Psoas muscle (tissue), 8 donors: ENCODE data around the gene CTAG1B. TPM values are rescaled to one million over a fixed set of nuclear protein-coding genes. Genes with fewer than 3 reads are reported as not detected.
A peak's percentile ranks its signal among the peaks of the same experiment; 100 is the strongest.

Source experiments
- ATAC-seq, 4 donors: fragments of 200-7000 bp; cut with Tn5 transposase; one replicate each; pipeline ENCODE4 v1.9.1; 2020; ENCODE audit warnings: moderate library complexity in 3 of 4, mild to moderate bottlenecking in 2 of 4
- DNase-seq, 2 donors: peaks; one replicate each; pipeline ENCODE4 v3.0.0-alpha.2; 2020
- H3K27ac ChIP-seq: fragments of 200-600 bp; one replicate; pipeline ENCODE4 v1.8.0; 2022
- H3K27me3 ChIP-seq, 3 donors: fragments of 200-600 bp in 1 of 3; one replicate each; pipeline versions ENCODE4 v1.6.1 to v1.8.0; 2013 to 2022; ENCODE audit warnings: low read length in 2 of 3, mild to moderate bottlenecking in 2 of 3, moderate library complexity in 1 of 3; ENCODE audit not compliant: insufficient read depth in 3 of 3
- H3K36me3 ChIP-seq, 2 donors: fragments of 200-600 bp in 1 of 2; one replicate each; pipeline versions ENCODE4 v1.6.1 to v1.8.0; 2013 to 2022; ENCODE audit warnings: low read depth in 1 of 2, mild to moderate bottlenecking in 1 of 2, moderate library complexity in 1 of 2; ENCODE audit not compliant: insufficient read depth in 1 of 2
- H3K4me1 ChIP-seq: fragments of 200-600 bp; one replicate; pipeline ENCODE4 v1.8.0; 2022
- H3K4me3 ChIP-seq: fragments of 200-600 bp; one replicate; pipeline ENCODE4 v1.8.0; 2022; ENCODE audit warnings: mild to moderate bottlenecking
- H3K9me3 ChIP-seq: fragments of 200-600 bp; one replicate; pipeline ENCODE4 v1.8.0; 2022
- WGBS, 3 donors: extraction: QIAGEN DNeasy Blood & Tissue Kit; methylation state at CpG; one replicate each; pipeline versions ENCODE4 v1.1.6 to v1.1.7; 2013; 5-methylcytosine and 5-hydroxymethylcytosine counted together
- intact Hi-C, 2 donors: fragments of 100-400 bp; cut with DNase I; formaldehyde crosslinking; loops; one replicate each; pipeline versions ENCODE4 v1.11.0 to v1.14.2; 2022
- polyA plus RNA-seq, 3 donors: library from polyadenylated mRNA; stranded (reverse); fragments of 200-250 nt; gene quantifications; one replicate each; pipeline ENCODE4 v1.2.3, GENCODE V29; 2013
- total RNA-seq, 4 donors: library from RNA; stranded (reverse); fragmentation: NEBNext Ultra II Directional in 2 of 4; extraction: Animal tissue kit (Norgen Biotek cat#: 25700) in 2 of 4; gene quantifications; one replicate each; pipeline versions ENCODE4 v1.2.1 to v1.2.4, GENCODE V29; 2021 to 2023
- TF ChIP-seq, protein P1 (sequence below): fragments of 200-600 bp; IDR thresholded peaks from one replicate; pipeline ENCODE4 v1.8.0; 2022; ENCODE audit warnings: antibody characterized with exemption
- donor health status: healthy with polysubstance abuse.
- donor health status: DM: no; HTN: no; CAD: no; lungs with moderate emphysema.
- donor health status: Bipolar disorder and iron deficiency.
- donor health status: healthy.
- donor health status: DM: yes; HTN: yes; CAD: no.
- donor health status: DM: no; HTN: no; CAD: no.
- donor health status: DM: no; HTN: no; CAD: no.
- donor health status: DM: yes; HTN: yes; CAD: no.

CTAG1B gene
- total and polyA plus RNA-seq, 7 donors: not detected

DNA sequence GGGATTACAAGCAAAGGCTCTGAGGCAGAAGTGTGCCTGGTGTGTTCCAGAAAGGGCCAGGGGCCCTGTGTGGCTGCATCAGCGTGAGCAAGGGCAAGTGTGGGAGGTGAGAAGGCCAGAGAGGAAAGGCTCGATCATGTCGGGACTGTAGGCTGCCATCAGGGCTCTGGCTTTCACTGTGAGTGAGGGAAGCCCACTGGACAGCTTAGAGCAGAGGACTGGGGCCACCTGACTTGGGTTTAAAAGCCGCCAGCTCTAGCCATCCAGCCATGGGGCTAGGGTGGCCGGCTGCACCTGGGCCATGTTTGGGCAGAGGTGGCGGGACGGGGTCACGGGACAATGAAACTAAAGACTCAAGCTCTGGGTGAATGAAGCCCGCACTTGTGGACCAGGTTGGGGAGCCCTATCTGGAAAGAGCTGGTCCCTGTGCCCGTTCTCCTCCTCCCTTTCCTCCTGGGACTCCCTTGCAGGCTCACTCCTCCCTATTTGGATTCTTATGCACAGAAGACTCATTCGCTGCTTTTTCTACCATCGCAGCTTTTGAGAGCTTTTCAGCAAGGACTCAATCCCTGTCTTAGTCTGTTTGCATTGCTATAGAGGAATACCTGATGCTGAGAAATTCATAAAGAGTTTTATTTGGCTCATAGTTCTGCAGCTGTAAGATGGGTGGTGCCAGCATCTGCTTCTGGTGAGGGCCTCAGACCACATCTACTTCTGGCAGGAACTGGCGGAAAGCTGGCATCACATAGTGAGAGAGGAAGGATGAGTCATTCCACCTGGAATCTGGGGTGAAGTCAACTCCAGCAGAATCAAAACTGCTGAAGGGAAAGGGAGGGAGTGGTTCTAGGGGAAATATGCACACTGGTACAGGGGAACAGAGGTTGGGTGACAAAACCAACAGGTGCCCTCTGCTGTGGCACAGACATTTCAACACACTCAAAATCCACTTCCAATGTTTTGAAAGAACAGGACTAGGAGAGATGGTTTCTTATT is 15.3 kb downstream of the CTAG1B start:
- TF ChIP-seq, protein P1, sequence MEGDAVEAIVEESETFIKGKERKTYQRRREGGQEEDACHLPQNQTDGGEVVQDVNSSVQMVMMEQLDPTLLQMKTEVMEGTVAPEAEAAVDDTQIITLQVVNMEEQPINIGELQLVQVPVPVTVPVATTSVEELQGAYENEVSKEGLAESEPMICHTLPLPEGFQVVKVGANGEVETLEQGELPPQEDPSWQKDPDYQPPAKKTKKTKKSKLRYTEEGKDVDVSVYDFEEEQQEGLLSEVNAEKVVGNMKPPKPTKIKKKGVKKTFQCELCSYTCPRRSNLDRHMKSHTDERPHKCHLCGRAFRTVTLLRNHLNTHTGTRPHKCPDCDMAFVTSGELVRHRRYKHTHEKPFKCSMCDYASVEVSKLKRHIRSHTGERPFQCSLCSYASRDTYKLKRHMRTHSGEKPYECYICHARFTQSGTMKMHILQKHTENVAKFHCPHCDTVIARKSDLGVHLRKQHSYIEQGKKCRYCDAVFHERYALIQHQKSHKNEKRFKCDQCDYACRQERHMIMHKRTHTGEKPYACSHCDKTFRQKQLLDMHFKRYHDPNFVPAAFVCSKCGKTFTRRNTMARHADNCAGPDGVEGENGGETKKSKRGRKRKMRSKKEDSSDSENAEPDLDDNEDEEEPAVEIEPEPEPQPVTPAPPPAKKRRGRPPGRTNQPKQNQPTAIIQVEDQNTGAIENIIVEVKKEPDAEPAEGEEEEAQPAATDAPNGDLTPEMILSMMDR: no peak
- intact Hi-C loops: no loop called here
- peaks cover 0 to 6% (median 0%) of the 10 kb centered on the region in 3 donors for H3K27me3 ChIP-seq
- 66 to 80% (median 72%) methylated on average over 11 to 13 of the region's 13 CpGs for WGBS, 3 donors
- H3K36me3 ChIP-seq: no peaks in the 10 kb centered on the region
- no peaks in the 10 kb centered on the region for H3K4me1 ChIP-seq
- peak in 2 of 4 donors; percentile 74 to 77 for ATAC-seq
- H3K4me3 ChIP-seq: no peak overlapping the region
- no peaks in the 10 kb centered on the region for H3K9me3 ChIP-seq
- H3K27ac ChIP-seq: no peak overlapping the region
- DNase-seq: no peak

DNA sequence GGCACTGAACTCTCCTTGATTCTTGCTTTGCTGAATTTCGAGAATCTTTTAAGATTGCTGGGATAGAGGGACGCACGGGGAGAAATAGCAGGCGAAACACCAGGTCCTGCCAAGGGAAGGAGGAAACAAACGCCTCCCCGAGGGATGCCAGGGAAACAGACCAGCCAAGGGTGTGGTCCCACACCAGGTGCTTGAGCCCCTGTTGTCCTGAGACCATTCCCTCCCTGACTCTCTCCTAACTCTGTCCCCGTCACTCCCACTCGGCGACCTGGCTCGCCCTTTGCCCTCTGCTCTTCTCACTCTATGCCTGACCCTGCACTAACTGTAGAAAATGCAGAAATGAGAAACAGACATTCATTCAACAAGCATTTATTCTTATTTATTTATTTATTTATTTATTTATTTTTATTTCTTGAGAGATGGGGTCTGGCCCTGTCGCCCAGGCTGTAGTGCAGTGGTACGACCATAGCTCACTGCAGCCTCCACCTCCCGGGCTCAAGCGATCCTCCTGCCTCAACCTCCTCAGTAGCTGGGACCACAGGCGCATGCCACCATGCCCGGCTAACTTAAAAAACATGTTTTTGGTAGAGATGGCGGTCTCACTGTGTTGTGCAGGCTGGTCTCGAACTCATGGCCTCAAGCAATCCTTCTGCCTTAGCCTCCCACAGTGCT is 16.2 kb downstream of the CTAG1B start:
- ATAC-seq (no peak), DNase-seq (no peak)
- Histone ChIP-seq H3K4me3 (no peak overlapping the region), H3K27ac (no peak overlapping the region), H3K9me3 (no peaks in the 10 kb centered on the region), H3K36me3 (no peaks in the 10 kb centered on the region), H3K27me3 (peaks cover 0 to 6% (median 0%) of the 10 kb centered on the region in 3 donors), H3K4me1 (no peaks in the 10 kb centered on the region)
- TF ChIP-seq, protein P1: no peak
- intact Hi-C loops: no loop called here
- 83 to 88% (median 87%) methylated on average over 18 of the region's 18 CpGs for WGBS, 3 donors

DNA sequence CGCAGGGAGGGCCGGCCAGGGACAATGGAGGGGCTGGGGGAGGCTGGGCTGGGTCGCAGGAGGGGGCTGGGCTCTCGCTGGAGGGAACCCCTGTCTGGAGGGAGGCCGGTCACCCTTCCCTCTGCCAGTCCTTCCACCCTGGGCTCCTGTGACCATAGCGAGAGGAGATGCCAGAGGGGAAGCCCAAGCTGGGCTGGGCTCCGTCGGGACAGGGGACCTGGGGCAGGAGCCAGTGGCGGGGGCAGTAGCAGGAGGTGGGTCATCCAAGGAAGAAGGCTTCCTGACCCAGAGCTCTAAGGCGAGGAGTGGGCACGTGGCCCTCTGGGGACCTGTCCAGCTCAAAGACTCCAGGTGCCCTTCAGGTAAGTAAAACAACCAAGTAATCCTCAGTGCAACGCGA is 16.9 kb downstream of the CTAG1B start:
- Histone ChIP-seq H3K36me3 (no peaks in the 10 kb centered on the region), H3K27ac (no peak overlapping the region), H3K9me3 (no peaks in the 10 kb centered on the region), H3K27me3 (peaks cover 0 to under 1% (median 0%) of the 10 kb centered on the region in 3 donors), H3K4me1 (no peaks in the 10 kb centered on the region), H3K4me3 (no peak overlapping the region)
- WGBS, 3 donors: 76 to 82% (median 77%) methylated on average over 6 to 13 of the region's 13 CpGs
- TF ChIP-seq, protein P1: no peak
- intact Hi-C loops: no loop called here
- DNase-seq: no peak
- ATAC-seq: no peak

DNA sequence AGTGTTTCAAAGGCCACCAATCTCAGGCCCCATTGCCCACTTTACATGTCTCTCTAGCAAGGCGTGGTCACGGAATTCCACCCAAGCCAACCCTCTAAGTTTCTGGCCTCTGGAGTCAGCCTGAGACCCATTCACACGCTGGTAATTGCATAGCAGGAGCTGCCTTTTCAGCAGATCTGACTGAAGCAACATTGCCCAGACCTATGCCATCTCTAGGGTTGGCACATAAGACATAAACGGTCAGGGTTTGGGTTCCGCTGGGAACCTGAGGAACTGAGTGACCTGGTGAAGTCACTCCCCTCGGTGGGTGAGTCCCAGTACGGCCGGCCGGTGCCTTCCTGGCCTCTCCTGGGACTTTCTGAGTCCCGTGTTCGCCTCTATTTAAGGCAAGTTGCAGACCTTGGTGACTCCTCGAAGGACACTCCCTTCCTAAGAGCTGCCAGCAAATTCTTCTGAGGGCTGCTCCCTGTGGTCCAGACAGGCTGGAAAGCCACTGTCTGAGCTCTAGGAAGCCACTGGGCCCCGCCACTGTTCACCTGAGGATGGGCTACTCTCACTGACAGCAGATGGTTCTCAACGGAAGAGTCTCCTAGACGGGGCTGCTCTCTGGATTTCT is 18.2 kb downstream of the CTAG1B start:
- H3K36me3 ChIP-seq: no peaks in the 10 kb centered on the region
- DNase-seq: no peak
- ATAC-seq: no peak
- TF ChIP-seq, protein P1: no peak
- H3K4me3 ChIP-seq: no peak overlapping the region
- H3K27ac ChIP-seq: no peak overlapping the region
- no peaks in the 10 kb centered on the region for H3K4me1 ChIP-seq
- intact Hi-C loops: no loop called here
- H3K9me3 ChIP-seq: no peaks in the 10 kb centered on the region
- H3K27me3 ChIP-seq: no peaks in the 10 kb centered on the region
- 70 to 84% (median 77%) methylated on average over 11 to 15 of the region's 15 CpGs for WGBS, 3 donors
